Colon (tissue), 2 donors: ENCODE results near the gene HSH2D.

Source experiments
- FAIRE-seq: peaks from 2 replicates; lab custom pipeline; 2012; peaks lifted over from hg19 to GRCh38; lab: Jason Lieb, UNC
- donor health status: control.
- donor health status: control.

HSH2D gene

GRCh38 chr19:16121141-16121540 lies 22.3 kb upstream of the HSH2D start:
- FAIRE-seq = no peak

DNA sequence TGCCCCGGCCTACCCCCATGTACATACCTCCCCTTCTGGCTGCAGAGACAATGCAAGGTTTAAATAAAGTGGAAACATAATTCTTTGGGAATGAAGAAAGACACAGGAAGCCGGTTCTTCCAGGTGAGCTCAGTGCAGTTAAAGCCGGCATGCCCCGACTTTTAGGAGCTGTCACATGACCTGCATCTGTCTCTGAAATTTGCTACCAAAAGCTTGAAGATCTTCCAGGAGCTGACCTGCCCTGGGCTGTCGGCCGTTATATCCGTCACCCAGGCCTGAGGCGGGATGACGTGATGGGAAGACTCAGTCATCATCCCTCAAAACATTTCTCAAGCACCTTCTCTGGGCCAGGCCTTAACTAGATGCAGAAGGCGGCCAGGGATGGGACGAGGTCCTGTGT lies 21.5 kb upstream of the HSH2D start:
- no peak for FAIRE-seq

DNA sequence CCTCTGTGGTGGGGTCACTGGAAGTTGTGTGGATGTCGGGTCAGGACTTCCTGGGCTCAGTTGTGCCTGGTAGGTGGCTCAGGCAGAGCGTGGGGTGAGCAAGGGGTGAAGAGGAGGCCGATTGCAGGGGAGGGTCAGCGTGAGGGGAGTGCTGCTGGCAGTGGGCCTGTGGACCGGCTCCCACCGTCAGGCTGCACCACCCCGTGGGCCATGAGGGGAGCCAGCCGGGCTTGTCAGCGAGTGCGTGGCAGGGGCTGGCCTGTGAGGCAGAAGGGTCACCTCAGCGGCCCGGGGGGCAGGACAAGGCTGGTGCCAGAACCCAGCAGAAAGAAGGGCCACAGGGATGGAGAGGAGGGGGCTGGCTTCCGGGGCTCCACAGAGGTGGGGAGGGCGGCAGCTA lies 18.5 kb upstream of the HSH2D start:
- FAIRE-seq = no peak

- FAIRE-seq = no peak
Measured at GRCh38 chr19:16125737-16126495, 17.6 kb upstream of the HSH2D start.

DNA sequence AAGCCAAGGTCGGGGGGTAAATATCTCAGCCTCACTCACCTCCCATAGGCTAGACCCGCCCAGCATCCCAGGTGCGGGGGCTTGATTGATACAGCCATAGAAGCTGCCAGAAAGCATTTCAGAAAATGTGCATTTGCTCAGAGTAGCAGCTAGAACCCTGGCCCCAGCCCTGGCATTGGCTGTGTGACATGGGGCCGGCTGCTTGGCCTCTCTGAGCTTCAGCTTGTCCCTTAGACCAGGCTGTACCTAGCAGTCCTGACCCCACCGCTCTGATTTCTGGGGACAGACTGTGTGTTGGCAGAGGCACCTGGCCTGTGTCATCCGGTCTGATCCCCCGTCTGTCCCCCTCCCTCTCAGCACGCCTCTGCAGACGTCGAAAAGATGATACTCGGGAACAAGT lies 16.4 kb upstream of the HSH2D start:
- FAIRE-seq = no peak

- no peak for FAIRE-seq
Measured at GRCh38 chr19:16127776-16128371, 15.6 kb upstream of the HSH2D start.

DNA sequence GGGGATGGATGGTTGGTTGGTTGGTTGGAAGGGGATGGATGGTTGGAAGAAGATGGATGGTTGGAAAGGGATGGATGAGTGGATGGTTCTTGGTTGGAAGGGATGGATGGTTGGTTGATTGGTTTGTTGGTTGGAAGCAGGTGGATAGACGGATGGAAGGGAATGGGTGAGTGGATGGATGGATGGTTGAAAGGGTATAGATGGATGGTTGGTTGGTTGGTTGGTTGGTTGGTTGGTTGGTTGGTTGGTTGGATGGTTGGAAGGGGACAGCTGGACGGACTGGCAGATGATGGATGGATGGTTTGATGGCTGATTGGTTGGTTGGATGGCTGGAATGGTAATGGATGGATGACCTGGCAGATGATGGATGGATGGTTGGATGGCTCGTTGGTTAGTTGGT lies 11.8 kb upstream of the HSH2D start:
- no peak for FAIRE-seq

DNA sequence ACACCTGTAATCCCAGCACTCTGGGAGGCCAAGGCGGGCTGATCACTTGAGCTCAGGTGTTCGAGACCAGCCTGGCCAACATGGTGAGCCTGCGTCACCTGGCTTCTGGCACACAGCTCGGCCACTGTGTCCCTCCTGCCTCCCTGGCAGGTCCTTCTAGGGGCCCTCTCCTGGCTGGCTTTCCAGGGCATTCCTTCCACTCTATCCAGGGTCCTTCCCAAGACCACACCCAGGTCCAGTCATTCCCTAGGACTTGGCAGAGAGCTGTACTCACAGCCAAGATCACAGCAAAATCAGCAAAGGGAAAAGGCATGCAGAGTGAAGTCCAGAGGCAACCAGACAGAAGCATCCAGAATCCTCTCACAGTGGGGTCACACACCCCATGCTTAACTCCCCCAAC lies 9.7 kb upstream of the HSH2D start:
- FAIRE-seq = no peak

DNA sequence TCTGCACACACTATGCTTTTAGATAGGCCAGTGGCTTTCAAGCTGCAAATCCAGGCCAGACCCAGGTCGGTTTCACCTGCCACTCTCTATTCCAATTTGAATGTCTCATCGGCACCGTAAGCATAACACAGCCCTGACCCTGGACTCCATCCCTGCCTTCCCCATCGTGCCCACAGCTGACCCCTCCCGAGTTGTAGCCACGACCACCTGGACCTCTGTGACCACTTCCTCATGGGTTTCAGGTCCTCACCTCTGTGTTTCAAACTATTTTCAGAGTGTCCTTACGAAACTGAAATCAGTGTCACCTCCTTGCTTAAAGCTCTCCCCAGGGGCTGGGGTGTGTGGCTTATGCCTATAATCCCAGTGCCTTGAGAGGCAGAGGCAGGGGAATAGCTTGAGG lies 9.0 kb upstream of the HSH2D start:
- no peak for FAIRE-seq

DNA sequence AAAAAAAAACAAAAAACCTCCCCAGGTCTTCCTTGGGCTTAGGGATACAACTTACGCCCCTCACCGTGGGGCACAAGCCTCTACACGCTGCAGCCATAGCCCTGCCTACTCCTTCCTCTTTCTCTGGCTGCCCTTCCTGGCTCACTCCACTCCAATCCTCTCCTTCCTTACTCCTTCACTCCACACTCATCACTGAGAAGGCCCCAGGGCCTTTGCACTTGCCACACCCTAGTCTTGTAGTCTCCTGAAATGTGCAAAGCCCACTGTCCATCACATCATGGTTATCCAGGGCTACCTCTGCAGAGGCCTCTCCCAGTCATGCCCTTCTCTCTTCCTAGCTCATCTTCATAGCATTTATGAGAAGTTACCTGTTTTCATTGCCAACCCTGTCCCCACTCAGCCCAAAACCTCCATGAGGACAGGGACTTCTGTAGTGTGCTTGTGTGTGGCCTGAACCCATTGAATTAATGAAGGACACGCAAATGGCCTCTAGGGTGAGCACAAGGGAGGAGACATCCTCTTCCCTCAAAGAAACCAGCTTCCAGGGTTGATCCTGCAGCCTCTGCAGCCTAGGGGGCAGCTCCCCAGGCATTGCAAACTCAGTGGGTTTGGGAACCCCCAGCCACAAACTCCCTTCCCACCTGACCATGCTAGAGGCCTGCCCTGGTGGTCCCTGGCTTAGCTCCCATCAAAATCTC lies 7.9 kb upstream of the HSH2D start:
- no peak for FAIRE-seq

GRCh38 chr19:16136185-16136999 lies 7.1 kb upstream of the HSH2D start:
- no peak for FAIRE-seq

GRCh38 chr19:16139752-16140151 lies 3.7 kb upstream of the HSH2D start:
- FAIRE-seq = no peak

- FAIRE-seq = no peak
Measured at GRCh38 chr19:16141043-16141442, 2.4 kb upstream of the HSH2D start.

DNA sequence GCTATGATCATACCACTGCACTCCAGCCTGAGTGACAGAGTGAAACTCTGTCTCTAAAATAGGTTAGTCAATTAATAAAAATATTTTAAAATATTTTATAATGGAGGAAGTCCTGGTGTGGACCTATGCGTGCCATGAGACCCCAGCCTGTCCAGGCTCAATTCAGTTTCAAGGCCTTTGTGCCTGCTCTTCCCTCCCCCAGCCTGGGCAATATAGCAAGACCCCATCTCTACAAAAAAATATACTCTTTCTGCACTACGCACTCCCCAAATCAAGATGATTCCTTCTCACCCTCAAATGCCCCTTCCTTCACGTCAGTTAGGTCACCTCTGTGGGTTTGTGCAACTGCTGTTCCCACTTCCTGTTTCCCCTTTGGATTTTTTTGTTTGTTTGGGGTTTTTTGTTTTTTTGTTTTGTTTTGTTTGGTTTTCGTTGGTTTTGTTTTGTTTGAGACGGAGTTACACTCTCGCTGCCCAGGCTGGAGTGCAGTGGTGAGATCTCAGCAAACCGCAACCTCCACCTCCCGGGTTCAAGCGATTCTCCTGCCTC lies 1.4 kb upstream of the HSH2D start:
- no peak for FAIRE-seq

- no peak for FAIRE-seq
Measured at GRCh38 chr19:16144216-16144581, 714 bp downstream of the HSH2D start.

DNA sequence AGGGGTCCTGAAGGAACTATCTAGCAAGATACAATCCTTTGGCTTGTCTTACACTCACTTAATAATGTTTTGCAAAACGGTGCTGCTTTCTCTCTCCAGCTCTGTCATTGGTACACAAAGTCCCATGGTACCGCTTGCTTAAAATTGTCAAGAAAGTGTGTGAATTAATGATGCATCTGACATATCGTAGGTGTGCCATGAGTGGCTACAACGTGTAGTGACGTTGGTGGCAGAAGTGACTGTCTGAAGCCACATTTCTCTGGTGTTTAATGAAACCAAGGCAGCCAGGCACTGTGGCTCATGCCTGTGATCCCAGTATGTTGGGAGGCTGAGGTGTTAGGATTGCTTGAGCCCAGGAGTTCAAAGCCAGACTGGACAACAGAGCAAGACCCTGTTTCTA lies 2.6 kb downstream of the HSH2D start:
- FAIRE-seq = no peak

- no peak for FAIRE-seq
Measured at GRCh38 chr19:16148443-16149229, 5.2 kb downstream of the HSH2D start.

DNA sequence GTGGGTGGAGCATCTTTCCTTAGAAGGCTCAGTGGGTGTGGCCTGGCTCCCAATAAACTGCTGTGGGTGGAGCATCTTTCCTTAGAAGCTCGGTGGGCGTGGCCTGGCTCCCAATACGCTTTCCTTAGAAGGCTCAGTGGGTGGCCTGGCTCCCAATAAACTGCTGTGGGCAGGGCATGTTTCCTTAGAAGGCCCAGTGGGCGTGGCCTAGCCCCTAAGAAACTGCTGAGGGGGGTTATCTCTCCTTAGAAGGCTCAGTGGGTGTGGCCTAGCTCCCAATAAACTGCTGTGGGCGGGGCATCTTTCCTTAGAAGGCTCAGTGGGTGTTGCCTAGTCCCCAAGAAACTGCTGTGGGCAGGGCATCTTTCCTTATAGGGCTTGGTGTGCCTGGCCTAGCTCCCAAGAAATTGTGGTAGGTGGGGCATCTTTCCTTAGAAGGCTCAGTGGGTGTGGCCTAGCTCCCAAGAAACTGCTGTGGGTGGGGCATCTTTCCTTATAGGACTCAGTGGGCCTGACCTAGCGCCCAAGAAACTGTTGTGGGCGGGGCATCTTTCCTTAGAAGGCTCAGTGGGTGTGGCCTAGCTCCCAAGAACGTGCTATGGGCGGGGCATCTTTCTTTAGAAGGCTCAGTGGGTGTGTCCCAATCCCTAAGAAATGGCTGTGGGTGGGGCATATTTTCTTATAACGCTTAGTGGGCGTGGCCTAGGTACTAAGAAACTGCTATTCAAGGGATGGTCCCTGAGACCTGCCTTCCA lies 10.3 kb downstream of the HSH2D start:
- no peak for FAIRE-seq

DNA sequence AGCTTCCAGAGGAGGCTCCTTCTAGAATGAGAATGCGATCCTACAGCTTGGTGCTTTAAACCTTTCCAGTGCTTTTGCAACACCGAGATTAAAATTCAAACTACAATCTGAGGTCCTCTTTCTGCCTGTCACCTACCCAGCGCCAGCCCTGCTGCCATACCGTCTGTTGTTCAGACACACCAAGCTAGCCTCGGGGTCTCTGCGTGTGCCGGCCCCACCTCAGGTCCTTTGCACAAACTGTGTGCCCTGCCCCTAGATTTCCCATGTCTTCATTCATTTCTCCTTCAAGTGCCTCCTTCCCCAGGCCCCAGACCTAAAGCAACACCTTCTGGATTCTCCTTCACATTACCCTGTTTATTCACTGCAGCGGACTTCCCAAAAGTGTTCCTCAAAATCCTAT lies 11.1 kb downstream of the HSH2D start:
- FAIRE-seq = no peak

- no peak for FAIRE-seq
Measured at GRCh38 chr19:16155128-16155527, 11.6 kb downstream of the HSH2D start.

GRCh38 chr19:16156904-16157303 lies 13.4 kb downstream of the HSH2D start:
- FAIRE-seq = no peak
